Stimulated activated CD4-positive, alpha-beta T cell treated with anti-CD3 and anti-CD28 coated beads, Interleukin-4, amount 100 ng/mL, for 24 hours (primary cell): ENCODE data around the gene NOXA1.

ENCODE experiments used
- DNase-seq: peaks from one replicate; pipeline ENCODE4 v3.0.0-alpha.2; 2020

Gene NOXA1

DNA sequence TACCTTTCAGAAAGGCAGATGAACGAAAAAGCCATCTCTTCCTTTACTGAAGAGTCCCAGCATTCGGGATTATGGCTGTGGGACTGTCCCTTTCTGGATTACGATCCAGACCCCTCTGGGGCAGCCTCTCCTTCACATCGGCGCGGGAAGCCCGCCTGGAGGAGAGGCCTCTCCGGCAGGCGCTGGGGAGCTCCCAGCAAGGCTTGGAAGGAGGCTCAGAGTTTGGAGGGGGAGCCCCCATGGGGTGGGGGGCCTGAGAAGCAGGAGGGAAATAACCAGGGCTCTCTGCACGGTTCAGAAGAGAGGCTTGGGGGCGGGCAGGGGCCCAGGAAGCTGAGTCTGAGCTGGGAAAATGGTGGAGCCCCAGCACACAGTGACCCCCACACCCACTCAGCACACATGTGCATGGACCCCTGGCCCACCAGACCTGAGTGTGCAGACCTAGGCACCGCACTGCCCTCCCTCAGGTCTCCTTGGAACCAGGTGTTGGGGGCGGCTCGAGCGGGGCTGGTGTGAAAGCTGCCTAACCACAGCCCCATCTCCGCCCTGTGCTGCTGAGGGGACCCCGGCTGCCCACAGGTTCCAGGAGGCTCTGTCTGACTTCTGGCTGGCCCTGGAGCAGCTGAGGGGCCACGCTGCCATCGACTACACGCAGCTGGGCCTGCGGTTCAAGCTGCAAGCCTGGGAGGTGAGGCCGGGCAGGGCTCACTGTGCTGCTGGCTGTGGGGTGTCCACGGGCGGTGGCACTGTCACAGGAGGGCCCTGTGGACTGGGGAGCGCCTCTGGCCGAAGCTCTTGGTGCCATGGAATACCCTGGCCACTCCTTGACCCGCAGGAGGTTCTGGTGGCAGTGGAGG, 4.5 kb downstream of the NOXA1 start:
- no peak for DNase-seq

DNA sequence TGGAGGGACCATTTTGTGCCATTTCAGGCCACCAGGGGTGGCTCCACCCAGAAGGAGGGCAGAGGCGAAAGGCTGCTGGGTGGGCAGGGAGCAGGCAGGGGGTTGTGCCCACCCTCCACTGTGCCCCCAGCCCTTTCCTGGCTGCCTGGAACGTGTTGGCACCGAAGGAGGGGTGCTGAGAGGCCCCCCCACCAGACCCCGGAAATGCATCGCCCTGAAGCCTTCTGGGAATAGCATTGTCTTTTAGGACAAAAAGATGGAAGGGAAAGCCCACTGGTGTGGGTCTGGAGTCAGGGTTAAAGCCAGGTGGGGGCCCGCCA, 5.1 kb downstream of the NOXA1 start:
- no peak for DNase-seq

DNA sequence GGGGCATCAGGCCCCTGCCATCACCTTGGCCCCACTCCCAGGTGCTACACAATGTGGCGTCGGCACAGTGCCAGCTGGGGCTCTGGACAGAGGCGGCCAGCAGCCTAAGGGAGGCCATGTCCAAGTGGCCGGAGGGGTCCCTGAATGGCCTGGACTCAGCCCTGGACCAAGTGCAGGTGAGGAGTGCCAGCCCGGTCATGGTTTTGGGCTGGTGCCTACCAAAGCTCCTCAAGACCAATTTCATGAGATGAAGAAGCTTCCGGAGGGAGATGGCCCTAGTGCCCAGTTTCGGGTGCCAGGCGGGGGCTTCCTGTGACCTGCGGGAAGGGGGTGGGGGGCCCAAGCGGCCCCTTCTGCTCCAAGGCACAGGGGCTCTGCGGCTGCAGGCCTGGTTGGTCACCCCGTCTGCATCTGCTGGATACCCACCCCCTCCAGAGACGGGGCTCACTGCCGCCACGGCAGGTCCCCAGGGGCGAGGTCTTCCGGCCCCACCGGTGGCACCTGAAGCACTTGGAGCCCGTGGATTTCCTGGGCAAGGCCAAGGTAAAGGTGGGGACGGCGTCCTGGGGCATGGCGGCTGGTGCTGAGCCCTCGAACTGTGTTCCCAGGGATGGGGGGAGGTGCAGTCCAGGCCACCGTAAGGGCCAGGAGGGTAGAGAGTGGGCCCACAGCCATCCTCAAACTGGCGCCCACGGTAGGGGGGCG, 5.8 kb downstream of the NOXA1 start:
- DNase-seq, result no peak

DNA sequence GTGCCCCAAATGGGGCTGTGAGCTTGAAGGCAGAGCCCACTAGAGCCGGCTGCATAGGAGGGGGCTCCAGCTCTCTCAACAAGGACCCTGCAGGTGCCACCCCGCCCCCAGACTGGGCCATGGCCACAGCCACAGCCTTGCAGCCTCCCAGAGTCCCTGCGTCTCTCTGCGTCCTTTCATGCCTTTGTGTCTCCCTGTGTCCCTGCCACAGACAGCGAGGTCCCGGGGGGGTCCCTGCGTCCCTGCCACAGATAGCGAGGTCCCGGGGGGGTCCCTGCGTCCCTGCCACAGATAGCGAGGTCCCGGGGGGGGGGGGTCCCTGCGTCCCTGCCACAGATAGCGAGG, 6.3 kb downstream of the NOXA1 start:
- DNase-seq, result no peak

DNA sequence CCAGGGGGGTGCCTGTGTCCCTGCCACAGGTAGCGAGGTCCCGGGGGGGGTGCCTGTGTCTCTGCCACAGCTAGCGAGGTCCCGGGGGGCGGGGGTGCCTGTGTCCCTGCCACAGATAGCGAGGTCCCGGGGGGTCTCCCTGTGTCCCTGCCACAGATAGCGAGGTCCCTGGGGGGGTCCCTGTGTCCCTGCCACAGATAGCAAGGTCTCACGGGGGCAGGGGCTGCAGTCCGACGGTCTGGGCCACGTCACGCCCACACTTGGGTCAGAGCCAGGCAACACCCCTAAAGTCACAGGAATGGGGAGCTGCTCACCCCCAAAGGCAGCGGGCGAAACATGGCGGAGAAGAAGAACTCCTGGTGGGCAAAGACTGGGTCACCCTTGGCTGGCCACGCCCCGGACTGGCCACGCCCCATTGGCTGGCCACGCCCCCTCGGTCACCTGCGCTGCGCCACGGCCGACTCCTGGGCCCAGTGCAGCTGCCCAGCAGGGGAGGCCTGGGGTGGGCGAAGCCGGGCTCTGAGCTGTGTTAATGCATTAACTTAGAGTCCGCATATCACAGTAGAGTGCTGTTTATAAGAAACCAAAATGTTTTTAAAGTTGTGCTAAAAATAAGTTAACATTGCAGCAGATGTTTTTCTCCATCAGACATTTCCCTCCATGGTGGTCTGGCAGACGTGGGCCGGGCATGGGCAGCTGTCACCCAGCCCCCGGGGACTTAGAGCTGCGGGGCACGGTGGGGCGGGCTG, 7.0 kb downstream of the NOXA1 start:
- no peak for DNase-seq

DNA sequence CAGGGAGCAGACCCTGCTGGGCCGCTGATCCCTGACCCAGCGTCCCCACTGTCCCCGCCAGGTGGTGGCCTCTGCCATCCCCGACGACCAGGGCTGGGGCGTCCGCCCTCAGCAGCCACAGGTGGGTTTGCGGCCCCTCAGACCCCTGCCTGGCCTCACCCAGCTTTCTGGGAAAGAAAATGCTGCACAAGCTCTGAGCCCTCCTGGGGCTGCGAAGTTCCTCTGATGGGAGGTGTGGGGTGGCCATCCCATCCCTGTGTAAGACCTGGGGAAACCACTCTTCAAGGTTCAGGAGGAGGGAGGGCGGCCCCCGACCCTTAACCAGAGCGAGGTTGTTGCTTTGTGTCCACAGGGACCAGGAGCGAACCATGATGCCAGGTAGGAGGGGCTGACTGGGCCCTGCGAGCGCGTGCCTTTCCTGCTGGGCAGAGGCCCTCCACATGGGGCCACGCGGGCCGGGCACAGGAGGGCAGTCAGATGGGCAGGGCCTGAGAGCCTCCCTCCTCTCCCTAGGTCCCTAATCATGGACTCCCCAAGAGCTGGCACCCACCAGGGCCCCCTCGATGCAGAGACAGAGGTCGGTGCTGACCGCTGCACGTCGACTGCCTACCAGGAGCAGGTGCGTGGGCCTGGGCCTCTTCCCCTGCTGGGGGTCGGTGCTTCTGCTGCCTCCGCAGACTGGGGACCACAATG, 7.7 kb downstream of the NOXA1 start:
- no peak for DNase-seq

DNA sequence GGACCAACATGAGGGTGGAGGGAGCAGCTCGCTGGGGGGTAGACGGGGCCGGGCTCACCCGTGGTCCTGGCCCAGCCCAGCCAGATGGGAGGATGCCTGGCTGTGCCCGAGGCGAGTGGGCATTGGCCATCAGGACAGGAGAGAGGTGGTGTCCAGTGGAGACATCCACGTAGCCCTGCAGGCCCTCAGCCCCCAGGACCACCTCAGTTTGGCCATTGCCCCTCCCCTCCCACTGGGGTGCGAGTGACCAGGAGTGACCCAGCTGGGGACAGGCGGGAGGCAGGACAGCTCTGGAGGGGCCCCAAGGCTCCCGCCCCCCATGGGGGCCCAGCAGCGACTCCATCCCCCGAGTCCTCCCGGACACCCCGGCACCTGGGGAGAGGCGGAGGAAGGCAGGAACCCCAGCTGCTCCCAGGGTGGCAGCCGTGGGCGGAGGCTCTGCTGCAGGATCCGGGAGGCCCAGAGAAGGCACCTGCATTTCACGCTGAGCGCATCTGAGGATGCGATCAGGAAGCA, 8.3 kb downstream of the NOXA1 start:
- DNase-seq, result no peak

DNA sequence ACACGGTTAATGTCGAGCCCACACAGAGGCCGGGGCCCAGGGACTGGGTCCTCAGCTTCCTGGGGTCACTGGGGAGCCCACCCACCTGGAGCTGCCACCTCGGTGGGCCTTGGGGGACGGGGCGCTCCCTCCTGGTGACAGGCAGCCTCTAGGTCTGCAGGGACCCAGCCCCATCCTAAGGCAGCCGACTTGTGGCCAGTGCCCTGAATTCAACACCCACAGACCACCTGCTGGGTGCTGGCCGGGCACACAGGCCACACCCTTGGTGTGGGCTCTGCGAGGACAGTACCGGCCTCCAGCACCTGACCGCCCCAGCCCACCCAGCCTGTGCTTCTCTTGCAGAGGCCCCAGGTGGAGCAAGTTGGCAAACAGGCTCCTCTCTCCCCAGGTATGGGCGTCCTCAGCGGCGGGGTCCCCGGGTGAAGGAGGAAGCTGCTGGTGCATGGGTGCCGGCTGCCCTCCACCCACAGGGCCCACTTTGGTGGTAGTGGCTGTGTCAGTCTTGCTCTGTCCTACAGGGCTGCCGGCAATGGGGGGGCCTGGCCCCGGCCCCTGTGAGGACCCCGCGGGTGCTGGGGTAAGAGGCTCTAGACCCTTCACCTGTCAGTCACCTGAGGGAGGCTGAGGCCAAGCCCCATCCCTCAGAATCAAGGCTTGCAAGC, 9.6 kb downstream of the NOXA1 start:
- DNase-seq, result no peak

DNA sequence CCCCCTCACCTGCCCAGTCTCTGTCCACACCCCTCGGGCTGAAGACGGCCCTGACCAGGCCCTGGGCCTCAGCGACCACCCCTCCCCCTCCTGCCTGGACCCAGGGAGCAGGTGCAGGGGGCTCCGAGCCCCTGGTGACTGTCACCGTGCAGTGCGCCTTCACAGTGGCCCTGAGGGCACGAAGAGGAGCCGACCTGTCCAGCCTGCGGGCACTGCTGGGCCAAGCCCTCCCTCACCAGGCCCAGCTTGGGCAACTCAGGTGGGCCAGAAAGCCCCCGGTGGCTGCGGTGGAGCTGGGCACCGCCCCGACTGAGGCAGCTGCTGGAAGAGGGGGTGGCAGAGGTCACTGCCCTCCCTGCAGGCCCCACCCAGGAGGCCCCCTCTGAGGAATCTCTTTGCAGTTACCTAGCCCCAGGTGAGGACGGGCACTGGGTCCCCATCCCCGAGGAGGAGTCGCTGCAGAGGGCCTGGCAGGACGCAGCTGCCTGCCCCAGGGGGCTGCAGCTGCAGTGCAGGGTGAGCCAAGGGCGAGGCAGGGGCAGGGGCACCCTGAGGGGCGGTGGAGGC, 10.2 kb downstream of the NOXA1 start:
- no peak for DNase-seq

DNA sequence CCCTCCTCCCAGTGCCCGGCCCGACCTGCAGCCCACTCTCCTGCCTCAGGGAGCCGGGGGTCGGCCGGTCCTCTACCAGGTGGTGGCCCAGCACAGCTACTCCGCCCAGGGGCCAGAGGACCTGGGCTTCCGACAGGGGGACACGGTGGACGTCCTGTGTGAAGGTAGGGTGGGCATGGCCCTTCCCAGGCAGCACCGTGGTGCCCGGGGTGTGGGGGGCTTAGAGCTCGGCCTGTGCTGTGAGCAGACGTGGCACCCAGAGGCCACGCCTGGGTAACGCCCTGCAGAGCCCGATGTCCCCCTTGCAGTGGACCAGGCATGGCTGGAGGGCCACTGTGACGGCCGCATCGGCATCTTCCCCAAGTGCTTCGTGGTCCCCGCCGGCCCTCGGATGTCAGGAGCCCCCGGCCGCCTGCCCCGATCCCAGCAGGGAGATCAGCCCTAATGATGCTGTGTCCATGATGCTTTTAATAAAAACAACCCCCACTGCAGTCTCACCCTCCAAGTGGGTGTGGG, 10.8 kb downstream of the NOXA1 start:
- no peak for DNase-seq

DNA sequence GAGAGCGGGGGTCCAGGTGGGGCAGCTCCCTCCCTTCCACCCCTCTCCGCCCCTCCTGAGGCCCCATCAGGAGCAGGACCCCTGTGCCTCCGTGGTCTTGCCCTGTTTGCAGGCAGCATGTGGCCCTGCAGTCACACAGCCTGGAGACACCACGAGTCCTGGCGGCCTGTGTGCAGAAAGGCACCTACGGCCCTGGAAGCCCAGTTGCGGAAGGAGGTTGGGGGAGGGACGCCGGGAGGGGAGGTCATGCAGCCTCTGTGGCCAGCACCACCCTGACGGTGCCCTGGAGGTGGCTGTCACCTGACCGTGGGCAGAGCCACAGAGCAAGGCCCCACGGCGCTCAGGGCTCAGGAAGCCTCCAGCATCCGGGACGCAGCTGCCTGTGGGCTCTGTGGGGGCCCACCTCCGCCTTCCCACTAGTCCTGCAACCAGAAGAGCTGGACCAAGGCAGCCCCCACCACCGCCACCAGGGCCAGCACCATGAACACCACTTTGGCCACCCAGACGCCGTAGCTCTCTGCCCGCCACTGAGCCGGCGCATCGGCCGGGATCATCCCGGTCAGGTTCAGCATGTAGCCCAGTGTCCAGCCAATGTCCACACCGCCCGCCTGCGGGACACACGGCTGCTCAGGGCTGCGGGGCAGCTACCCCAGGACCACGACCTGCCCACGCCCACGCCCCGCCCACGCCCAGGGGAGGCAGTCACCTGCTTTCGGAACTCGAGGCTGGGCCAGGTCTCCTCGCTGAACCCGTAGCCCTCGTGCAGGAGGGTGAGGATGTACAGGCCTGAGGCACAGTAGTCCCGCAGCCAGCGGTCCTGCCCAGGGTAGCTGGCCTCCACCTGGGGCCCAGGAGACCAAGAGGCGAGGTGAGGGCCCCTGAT, 11.5 kb downstream of the NOXA1 start:
- DNase-seq, result no peak

DNA sequence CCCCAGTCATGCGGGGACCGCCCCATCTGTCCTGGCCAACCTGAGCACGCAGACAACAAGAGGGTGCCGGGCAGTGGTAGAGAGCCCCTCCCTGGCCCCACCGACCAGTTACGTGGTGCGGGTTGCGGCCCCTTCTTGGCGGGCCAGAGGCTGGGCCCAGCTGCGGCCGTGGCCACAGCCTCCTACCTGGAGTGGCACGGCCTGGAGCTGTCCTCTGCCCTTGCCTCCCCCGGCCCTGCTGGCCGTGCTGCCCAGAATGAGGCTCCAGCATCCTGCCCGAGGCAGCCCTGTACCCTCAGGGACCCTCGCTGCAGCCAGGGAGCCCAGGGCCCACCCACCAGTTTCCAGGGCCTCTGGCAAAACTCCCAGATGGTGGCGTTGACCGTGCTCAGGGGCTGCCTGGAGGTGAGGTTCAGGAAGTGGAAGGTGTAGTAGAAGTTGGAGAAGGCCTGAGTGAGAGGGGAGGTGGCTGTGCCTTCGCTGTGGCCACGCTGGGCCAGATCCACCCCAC, 12.2 kb downstream of the NOXA1 start:
- DNase-seq, result no peak

DNA sequence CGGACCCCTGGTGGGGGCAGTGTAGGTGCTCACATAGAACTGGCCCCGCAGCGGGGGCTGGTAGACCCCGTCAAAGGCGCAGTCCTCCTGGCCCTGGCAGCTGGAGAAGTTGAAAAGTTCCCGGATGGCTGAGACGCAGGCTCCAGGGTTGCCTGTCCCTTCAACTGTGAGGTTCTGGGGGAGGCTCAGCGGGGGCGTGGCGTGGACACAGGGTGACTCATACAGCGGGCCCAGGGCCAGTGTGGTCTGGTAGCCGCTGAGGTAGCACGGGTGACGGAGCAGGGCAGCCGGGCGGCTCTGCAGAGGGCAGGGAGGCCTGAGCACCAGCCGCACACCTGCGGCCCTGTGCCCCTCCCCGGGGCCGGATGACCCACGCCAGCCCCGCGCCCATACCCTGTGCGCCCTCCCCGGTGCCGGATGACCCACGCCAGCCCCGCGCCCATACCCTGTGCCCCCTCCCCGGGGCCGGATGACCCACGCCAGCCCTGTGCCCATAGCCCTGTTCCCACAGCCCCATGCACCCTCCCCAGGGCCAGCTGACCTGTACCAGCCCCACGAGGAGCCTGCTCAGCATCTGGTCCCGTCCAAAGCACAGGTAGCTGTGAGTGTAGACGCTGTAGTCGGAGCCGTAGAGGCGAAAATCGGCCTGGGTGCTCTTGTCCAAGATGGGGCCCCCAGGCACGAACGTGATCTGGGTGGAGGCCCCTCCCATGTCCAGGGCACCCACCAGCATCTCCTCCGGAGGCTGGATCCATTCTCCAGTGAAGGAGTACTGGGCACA, 13.0 kb downstream of the NOXA1 start:
- DNase-seq, result no peak

DNA sequence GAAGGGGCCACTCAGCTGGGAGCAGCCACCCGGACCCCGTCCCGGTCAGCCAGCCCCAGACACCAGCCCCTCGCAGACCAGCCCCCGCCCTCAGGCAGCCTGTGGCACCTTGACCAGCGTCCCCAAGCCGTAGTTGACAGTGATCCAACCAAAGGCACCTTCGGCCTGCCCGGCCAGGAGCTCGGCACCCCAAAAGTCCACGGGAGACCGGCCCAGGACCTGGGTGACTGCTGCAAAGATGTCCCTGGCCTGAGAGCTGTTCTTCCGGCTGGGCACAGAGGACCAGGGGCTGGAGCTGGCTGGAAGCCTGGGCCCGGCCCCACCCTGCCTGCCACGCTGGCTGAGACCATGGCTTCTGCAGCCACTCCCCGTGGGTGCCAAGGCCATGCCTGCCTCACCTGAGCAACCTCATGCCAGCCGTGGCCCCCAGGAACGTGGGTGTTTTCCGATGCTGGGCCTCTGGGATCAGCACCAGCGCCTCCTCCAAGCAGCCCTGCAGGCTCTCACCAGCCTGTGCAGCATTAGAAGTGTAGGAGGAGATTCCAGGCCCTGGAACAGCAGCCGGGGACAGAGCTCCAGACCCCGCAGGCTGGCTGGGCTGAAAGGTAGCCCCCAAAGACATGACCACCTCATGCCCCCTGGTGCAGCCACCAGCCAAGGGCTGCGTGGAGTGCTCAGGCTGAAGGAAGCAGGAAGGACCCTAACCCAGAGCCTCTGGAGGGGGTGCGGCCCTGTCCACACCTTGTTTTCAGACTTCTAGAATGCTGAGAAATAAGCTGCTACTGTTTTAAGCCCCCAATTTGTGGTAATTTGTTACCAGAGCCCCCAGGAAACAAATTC, 13.8 kb downstream of the NOXA1 start:
- DNase-seq, result no peak

DNA sequence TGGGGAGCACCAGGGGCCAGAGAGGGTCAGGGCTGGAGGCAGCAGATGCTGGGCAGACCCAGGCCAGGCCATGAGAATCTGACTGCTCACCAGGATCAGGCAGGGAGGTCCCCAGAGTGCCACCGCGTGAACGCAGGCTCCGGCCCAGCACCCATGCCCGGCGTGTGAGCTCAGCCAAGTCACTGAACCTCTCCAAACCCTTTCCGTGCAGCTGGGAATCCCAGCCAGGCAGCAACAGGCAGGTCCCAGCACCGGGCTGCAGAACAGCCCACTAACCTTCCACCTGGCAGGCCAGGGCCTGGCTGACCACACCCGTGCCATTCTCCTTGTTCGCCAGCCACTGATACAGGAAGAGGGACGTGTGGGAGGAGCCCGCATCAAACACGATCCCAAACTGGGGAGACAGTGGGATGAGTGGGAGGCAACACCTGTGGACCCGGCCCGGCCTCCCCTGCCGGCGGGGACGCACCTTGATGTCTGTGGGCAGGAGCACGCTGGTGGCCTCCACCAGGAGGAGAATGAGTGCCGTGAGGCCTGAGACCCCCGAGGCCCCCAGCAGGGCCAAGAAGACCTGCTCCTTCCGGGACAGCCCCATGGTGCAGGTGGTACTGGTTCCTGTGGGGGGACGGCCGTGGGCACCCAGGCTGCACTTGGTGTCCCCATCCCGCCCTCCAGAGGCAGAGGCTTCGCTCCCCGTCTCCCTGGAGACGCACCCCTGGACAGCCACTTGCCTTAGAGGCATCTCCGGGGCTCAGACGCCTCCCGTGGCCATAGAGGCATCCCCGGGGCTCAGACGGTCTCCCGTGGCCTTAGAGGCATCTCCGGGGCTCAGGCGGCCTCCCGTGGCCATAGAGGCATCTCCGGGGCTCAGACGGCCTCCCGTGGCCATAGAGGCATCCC, 14.7 kb downstream of the NOXA1 start:
- no peak for DNase-seq

DNA sequence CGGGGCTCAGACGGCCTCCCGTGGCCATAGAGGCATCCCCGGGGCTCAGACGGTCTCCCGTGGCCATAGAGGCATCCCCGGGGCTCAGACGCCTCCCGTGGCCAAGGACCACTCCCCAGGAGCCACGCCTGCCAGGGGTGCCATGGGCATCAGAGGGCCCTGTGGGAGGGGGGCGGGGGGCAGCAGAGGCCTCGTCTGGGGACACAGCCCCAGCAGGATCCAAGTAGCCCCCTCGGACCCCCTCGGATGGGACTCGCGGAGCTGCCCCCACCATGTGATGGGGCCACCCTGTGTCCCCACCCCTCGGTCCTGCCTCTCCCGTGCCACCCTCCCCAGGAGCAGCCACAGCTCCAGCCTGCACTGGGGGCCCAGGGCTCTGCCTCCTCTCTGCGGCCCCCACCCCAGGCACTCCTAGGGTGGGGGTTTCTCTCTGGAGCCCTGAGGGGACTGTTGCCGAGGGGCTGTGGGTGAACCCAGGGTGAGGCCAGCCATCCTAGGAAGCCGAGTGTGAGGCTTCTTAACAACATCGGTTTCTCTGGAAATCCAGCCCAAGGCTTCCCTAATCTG, 15.5 kb downstream of the NOXA1 start:
- no peak for DNase-seq

DNA sequence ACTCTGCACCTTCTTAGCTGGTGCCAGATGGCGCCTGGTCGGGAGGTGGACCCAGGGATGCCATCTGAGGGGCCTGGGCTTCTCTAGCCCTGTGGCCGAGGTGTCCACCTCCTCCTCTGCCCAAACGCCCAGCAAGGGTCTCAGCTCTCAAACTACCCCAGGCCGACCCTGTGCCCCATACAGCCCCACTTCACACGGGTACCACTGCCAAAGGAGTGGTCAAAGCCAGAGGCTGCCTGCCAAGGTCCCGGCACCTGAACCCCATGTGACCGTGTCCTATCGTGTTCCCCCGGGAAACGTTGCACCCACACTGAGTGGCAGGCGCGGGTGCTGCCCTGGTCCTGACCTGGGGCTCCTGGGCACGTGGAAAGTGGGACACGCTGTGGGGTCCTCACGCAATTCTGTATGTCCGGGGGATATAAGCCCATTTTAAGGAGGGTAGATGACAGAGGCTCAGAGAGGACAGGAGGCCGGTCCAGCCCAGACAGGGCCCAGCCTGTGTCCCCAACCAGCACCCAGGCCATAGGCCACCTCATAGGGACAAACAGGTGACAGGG, 16.0 kb downstream of the NOXA1 start:
- DNase-seq, result no peak
